HG03095 (cell line): ENCODE data around the gene RNF11.
"Not testable (repeated sequence)": the region's sequence is repeated elsewhere in the genome, so short reads cannot be mapped to it uniquely, and the experiment has no call there.

Experiments used
- ATAC-seq: cut with Tn5 transposase; IDR thresholded peaks from one replicate; pipeline ENCODE4 v1.9.1; 2021; ENCODE audit warnings: moderate library complexity; ENCODE audit not compliant: unreplicated experiment

Gene RNF11

GRCh38 chr1:51227231-51227960 lies 8.7 kb upstream of the RNF11 start:
- not testable (repeated sequence) for ATAC-seq

GRCh38 chr1:51228471-51228870 lies 7.6 kb upstream of the RNF11 start:
- ATAC-seq = not testable (repeated sequence)

GRCh38 chr1:51230501-51231078 lies 5.5 kb upstream of the RNF11 start:
- no peak for ATAC-seq

- no peak for ATAC-seq
Observed at GRCh38 chr1:51231120-51231519, 5.0 kb upstream of the RNF11 start.

GRCh38 chr1:51231896-51232295 lies 4.2 kb upstream of the RNF11 start:
- ATAC-seq = no peak

GRCh38 chr1:51234236-51234635 lies 1.8 kb upstream of the RNF11 start:
- ATAC-seq = not testable (repeated sequence)

- peak; percentile 63 for ATAC-seq
Observed at GRCh38 chr1:51234721-51235425, 1.2 kb upstream of the RNF11 start.

- ATAC-seq = peak; percentile 18
Observed at GRCh38 chr1:51236531-51237350, 668 bp downstream of the RNF11 start.

- ATAC-seq = no peak
Observed at GRCh38 chr1:51237351-51238033, 1.4 kb downstream of the RNF11 start.

- ATAC-seq = no peak
Observed at GRCh38 chr1:51238034-51238403, 1.9 kb downstream of the RNF11 start.

GRCh38 chr1:51240084-51240483 lies 4.0 kb downstream of the RNF11 start:
- ATAC-seq = no peak

- no peak for ATAC-seq
Observed at GRCh38 chr1:51241119-51241518, 5.0 kb downstream of the RNF11 start.

- ATAC-seq = no peak
Observed at GRCh38 chr1:51242546-51242945, 6.5 kb downstream of the RNF11 start.

GRCh38 chr1:51247022-51247421 lies 10.9 kb downstream of the RNF11 start:
- peak; percentile 82 for ATAC-seq

GRCh38 chr1:51247499-51247898 lies 11.4 kb downstream of the RNF11 start:
- no peak for ATAC-seq

GRCh38 chr1:51249445-51249844 lies 13.4 kb downstream of the RNF11 start:
- ATAC-seq = no peak

- not testable (repeated sequence) for ATAC-seq
Observed at GRCh38 chr1:51250729-51251128, 14.7 kb downstream of the RNF11 start.

- ATAC-seq = not testable (repeated sequence)
Observed at GRCh38 chr1:51251165-51251564, 15.1 kb downstream of the RNF11 start.

GRCh38 chr1:51252366-51252765 lies 16.3 kb downstream of the RNF11 start:
- no peak for ATAC-seq

GRCh38 chr1:51253691-51254090 lies 17.6 kb downstream of the RNF11 start:
- no peak for ATAC-seq

GRCh38 chr1:51255331-51255730 lies 19.3 kb downstream of the RNF11 start:
- no peak for ATAC-seq
